Spleen (tissue), 11 donors: ENCODE data around the gene ACAD9. TPM values are rescaled to one million over a fixed set of nuclear protein-coding genes. Genes with fewer than 3 reads are reported as not detected.

Experiments
- DNase-seq: peaks from one replicate; pipeline ENCODE4 v3.0.0-alpha.2; 2020
- H3K27ac ChIP-seq, 8 donors: fragments of 200-600 bp; sonication (generic) in 7 of 8; 1 replicate in 4 of 8; 2 replicates in 4 of 8; pipeline versions ENCODE4 v1.5.0 to v1.8.0; 2016 to 2021; ENCODE audit warnings: inconsistent platforms in 4 of 8, mild to moderate bottlenecking in 4 of 8, moderate library complexity in 1 of 8
- H3K27me3 ChIP-seq, 7 donors: fragments of 200-600 bp; sonication (generic) in 6 of 7; replicated peaks in 1 of 7; 1 replicate in 4 of 7; 2 replicates in 3 of 7; pipeline versions ENCODE4 v1.5.0 to v1.8.0; 2016 to 2021; ENCODE audit warnings: inconsistent platforms in 3 of 7, mild to moderate bottlenecking in 1 of 7
- H3K36me3 ChIP-seq, 6 donors: fragments of 200-600 bp; sonication (generic) in 5 of 6; 1 replicate in 4 of 6; 2 replicates in 2 of 6; pipeline versions ENCODE4 v1.5.0 to v1.8.0; 2016 to 2021; ENCODE audit warnings: inconsistent platforms in 2 of 6
- H3K4me1 ChIP-seq, 6 donors: fragments of 200-600 bp; sonication (generic) in 5 of 6; 1 replicate in 3 of 6; 2 replicates in 3 of 6; pipeline versions ENCODE4 v1.5.0 to v1.8.0; 2016 to 2021; ENCODE audit warnings: inconsistent platforms in 3 of 6
- H3K4me3 ChIP-seq, 8 donors: fragments of 200-600 bp; sonication (generic) in 7 of 8; 1 replicate in 4 of 8; 2 replicates in 4 of 8; pipeline versions ENCODE4 v1.5.0 to v1.8.0; 2016 to 2021; ENCODE audit warnings: inconsistent platforms in 4 of 8, mild to moderate bottlenecking in 4 of 8, moderate library complexity in 2 of 8
- H3K9me3 ChIP-seq, 8 donors: fragments of 200-600 bp; sonication (generic) in 7 of 8; 1 replicate in 4 of 8; 2 replicates in 4 of 8; pipeline versions ENCODE4 v1.5.0 to v1.8.0; 2016 to 2021; ENCODE audit warnings: inconsistent platforms in 4 of 8
- POLR2A ChIP-seq, 3 donors: fragments of 450-650 bp; IDR thresholded peaks; one replicate each; pipeline ENCODE4 v1.5.1; 2017; ENCODE audit warnings: antibody characterized with exemption in 3 of 3, mild to moderate bottlenecking in 1 of 3
- POLR2AphosphoS5 ChIP-seq, 3 donors: sonication (generic); formaldehyde crosslinking; IDR thresholded peaks; one replicate each; pipeline ENCODE4 v1.5.1; 2017; ENCODE audit warnings: antibody characterized with exemption in 3 of 3
- WGBS, 5 donors: extraction: QIAGEN DNeasy Blood & Tissue Kit in 3 of 5; methylation state at CpG; one replicate each; pipeline versions ENCODE4 v1.1.5 to v1.1.7; 2013 to 2018; 5-methylcytosine and 5-hydroxymethylcytosine counted together
- intact Hi-C: fragments of 100-400 bp; cut with DNase I; formaldehyde crosslinking; loops from one replicate; pipeline ENCODE4 v1.15.0; 2023; ENCODE audit warnings: low total_unique reads
- polyA plus RNA-seq, 3 donors: library from polyadenylated mRNA; stranded (reverse); fragments of 200-250 nt; gene quantifications; one replicate each; pipeline ENCODE4 v1.2.1, GENCODE V29; 2013
- total RNA-seq, 7 donors: library from RNA; depleted of rRNA in 3 of 7; stranded (reverse); fragments of >200 nt in 3 of 7; fragmentation: NEBNext Ultra II Directional in 4 of 7; extraction: Animal tissue kit (Norgen Biotek cat#: 25700) in 4 of 7; gene quantifications; one replicate each; pipeline versions ENCODE4 v1.1.0 to v1.2.1, GENCODE V29; 2016 to 2021
- TF ChIP-seq, protein P1 (sequence below), 11 experiments: fragments of 200-600 bp in 7 of 11; fragments of 450-650 bp in 4 of 11; sonication (generic) in 4 of 11; IDR thresholded peaks in 8 of 11; conservative IDR thresholded peaks in 3 of 11; 1 replicate in 7 of 11; 2 replicates in 4 of 11; pipeline versions ENCODE4 v1.4.0 to v1.8.0; 2016 to 2021; ENCODE audit warnings: antibody characterized with exemption in 11 of 11, inconsistent platforms in 4 of 11, mild to moderate bottlenecking in 1 of 11
- donor health status: healthy with polysubstance abuse.
- donor health status: DM: no; HTN: no; CAD: no; lungs with moderate emphysema.
- donor health status: DM: no; HTN: no; CAD: no.
- donor health status: Bipolar disorder and iron deficiency.
- donor health status: healthy.
- donor health status: DM: no; HTN: no; CAD: no.
- donor health status: DM: yes; HTN: yes; CAD: no.

The ACAD9 gene
- total and polyA plus RNA-seq, 10 donors = 18.8 to 52.8 (median 46.4) TPM

DNA sequence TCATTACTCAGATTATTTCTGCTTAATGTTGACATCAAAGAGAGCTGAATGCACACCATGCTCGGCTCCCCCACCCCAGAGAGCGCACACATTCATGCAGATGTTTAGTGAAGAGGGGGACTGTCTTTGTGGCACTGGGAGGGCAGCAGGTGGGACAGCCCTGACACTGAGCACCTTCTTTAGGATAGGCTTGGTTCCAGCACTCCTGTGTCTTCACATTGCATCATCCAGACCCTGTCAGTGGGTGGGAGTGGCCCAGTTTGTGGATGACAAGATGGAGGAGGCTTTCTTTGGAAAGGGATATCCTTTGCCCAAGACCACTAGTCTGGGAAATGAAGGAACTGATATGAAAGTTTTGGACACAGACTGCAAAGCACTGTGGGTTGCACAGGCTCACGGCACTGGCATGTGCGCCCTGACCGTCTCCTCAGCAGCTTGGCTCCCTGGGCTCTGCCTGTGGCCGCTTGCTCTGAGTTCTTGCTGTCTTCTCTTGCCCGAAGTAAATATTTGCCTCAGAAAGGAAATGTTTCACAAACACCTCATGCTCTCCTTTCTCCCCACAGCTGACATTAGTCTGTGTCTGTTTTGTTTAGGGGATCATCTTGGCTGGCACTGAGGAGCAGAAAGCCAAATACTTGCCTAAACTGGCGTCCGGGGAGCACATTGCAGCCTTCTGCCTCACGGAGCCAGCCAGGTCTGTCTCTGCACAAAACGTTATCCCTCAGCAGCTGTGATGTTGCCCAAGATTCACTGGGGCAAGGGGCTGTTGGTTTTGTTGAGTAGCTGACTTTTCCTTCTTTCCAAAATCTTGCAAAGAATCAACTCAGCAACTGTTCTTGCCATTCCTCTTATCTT, 16.6 kb downstream of the ACAD9 start:
- intact Hi-C loops = no loop called here
- DNase-seq = no peak
- 84 to 95% (median 90%) methylated on average over 10 to 11 of the region's 11 CpGs for WGBS, 5 donors
- Histone ChIP-seq H3K4me1 (no peaks in the 10 kb centered on the region), H3K9me3 (no peaks in the 10 kb centered on the region), H3K36me3 (peaks cover 16 to 99% (median 77%) of the 10 kb centered on the region in 6 donors), H3K4me3 (no peak overlapping the region), H3K27me3 (no peaks in the 10 kb centered on the region), H3K27ac (no peak overlapping the region)
- no peak for TF ChIP-seq POLR2AphosphoS5 (IDR thresholded peaks at IDR 0.05)
- TF ChIP-seq POLR2A (IDR thresholded peaks at IDR 0.05) = no peak
- TF ChIP-seq, protein P1, sequence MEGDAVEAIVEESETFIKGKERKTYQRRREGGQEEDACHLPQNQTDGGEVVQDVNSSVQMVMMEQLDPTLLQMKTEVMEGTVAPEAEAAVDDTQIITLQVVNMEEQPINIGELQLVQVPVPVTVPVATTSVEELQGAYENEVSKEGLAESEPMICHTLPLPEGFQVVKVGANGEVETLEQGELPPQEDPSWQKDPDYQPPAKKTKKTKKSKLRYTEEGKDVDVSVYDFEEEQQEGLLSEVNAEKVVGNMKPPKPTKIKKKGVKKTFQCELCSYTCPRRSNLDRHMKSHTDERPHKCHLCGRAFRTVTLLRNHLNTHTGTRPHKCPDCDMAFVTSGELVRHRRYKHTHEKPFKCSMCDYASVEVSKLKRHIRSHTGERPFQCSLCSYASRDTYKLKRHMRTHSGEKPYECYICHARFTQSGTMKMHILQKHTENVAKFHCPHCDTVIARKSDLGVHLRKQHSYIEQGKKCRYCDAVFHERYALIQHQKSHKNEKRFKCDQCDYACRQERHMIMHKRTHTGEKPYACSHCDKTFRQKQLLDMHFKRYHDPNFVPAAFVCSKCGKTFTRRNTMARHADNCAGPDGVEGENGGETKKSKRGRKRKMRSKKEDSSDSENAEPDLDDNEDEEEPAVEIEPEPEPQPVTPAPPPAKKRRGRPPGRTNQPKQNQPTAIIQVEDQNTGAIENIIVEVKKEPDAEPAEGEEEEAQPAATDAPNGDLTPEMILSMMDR (IDR thresholded peaks at IDR 0.05 in 8 of 11, conservative IDR thresholded peaks at IDR 0.05 in 3 of 11) = no peak

DNA sequence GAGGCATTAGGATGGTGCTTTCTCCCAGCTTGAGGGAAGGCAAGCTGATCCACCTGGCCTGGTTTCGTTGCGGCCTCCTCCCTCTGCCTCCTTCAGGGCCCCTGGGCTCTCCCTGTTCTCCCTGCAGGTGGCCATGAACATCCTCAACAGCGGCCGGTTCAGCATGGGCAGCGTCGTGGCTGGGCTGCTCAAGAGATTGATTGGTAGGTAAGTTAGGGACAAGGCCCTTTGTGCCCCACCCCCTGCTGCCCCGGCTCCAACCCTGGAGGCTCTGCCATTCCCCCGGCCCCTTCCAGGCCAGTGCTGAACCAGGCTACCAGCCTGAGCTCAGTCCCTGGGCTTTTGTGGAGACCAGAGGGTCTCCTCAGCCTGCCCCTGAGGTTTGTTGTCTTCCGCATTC, 23.0 kb downstream of the ACAD9 start:
- TF ChIP-seq POLR2A (IDR thresholded peaks at IDR 0.05) (no peak), POLR2AphosphoS5 (IDR thresholded peaks at IDR 0.05) (peak in 1 of 3 donors; percentile 20)
- no peaks in the 10 kb centered on the region for H3K9me3 ChIP-seq
- 91 to 98% (median 96%) methylated on average over 6 to 9 of the region's 9 CpGs for WGBS, 5 donors
- intact Hi-C loops = no loop called here
- no peaks in the 10 kb centered on the region for H3K27me3 ChIP-seq
- no peak for DNase-seq
- peaks cover 9 to 100% (median 97%) of the 10 kb centered on the region in 6 donors for H3K36me3 ChIP-seq
- H3K4me1 ChIP-seq = no peaks in the 10 kb centered on the region
- H3K27ac ChIP-seq = no peak overlapping the region
- no peak overlapping the region for H3K4me3 ChIP-seq

DNA sequence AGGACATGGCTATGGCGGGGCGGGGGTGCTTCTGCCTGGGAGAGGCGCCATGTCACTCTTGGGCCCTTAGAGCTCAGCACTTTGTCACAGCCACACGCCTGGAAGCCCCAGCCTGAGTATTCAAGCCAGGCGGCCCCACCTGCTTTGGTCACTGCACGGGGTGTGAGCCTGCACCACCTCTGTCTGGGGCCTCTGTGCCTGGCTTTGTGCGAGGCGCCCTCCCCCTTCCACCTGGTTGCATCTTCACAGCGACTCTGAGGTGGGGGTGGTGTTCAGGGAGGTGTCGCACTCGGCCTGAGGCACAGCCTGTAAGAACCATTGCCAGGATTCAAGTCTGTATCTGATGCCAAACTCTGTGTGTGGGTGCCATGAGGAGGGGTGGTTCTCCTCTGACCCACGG, 24.1 kb downstream of the ACAD9 start:
- WGBS, 5 donors = 92 to 98% (median 95%) methylated on average over 8 to 12 of the region's 12 CpGs
- Histone ChIP-seq H3K27me3 (no peaks in the 10 kb centered on the region), H3K27ac (no peak overlapping the region), H3K4me3 (no peak overlapping the region), H3K4me1 (no peaks in the 10 kb centered on the region), H3K9me3 (no peaks in the 10 kb centered on the region), H3K36me3 (peaks cover 5 to 100% (median 97%) of the 10 kb centered on the region in 6 donors)
- no peak for DNase-seq
- no peak for TF ChIP-seq POLR2A (IDR thresholded peaks at IDR 0.05)
- TF ChIP-seq POLR2AphosphoS5 (IDR thresholded peaks at IDR 0.05) = peak in 1 of 3 donors; percentile 17
- intact Hi-C loops = no loop called here

DNA sequence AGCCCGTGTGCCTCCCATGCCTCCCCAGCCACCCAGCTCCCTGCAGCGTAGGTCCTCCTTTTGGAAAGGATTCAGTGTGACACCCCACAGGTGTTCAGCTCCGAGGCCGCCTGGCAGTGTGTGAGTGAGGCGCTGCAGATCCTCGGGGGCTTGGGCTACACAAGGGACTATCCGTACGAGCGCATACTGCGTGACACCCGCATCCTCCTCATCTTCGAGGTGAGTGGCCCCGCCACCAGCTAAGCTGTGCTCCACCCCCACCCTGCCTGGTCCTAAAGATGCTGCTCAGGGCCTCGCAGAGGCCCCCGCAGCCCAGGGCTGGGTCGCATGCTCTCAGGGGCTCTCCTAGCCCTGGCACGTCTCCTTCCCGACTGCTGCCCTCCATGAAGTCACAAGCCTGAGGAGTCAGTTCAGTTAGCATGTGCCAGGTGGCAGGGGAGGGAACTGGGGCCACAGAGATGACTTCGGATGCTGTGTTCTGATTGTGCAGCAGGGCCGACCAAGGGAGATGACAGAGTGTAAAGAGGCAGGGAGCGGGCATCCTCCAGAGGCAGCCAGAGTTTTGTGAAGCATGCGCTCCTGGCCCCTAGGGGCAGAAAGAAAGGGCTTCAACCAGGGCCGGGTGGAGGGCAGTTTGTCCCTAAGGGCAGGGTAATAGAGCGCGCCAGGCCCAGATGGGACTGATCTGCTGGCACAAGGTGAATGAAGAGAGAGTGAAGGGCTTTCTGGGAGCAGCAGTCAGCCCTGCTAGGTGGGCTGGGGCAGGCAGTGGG, 26.8 kb downstream of the ACAD9 start:
- Histone ChIP-seq H3K9me3 (no peaks in the 10 kb centered on the region), H3K4me3 (no peak overlapping the region), H3K4me1 (no peaks in the 10 kb centered on the region), H3K27ac (no peak overlapping the region), H3K27me3 (no peaks in the 10 kb centered on the region), H3K36me3 (peaks cover 3 to 100% (median 99%) of the 10 kb centered on the region in 6 donors)
- intact Hi-C loops = no loop called here
- TF ChIP-seq, protein P1 (IDR thresholded peaks at IDR 0.05 in 8 of 11, conservative IDR thresholded peaks at IDR 0.05 in 3 of 11) = no peak
- no peak for TF ChIP-seq POLR2A (IDR thresholded peaks at IDR 0.05)
- DNase-seq = no peak
- WGBS, 5 donors = 90 to 97% (median 93%) methylated on average over 17 to 25 of the region's 25 CpGs
